ENCODE measurements around the gene NPAS3.

NPAS3 gene

GRCh38 chr14:33516898-33517436 is 578.3 kb downstream of the NPAS3 start:
- no peak for DNase-seq (ENCODE audit: low read depth)

GRCh38 chr14:33521192-33521591 is 582.5 kb downstream of the NPAS3 start:
- no peak for DNase-seq (ENCODE audit: low read depth)

- DNase-seq (ENCODE audit: low read depth) = no peak
These were observed 585.6 kb downstream of the NPAS3 start for GRCh38 chr14:33524244-33524643.

- DNase-seq (ENCODE audit: low read depth) = no peak
These were observed 586.9 kb downstream of the NPAS3 start for GRCh38 chr14:33525626-33526025.

GRCh38 chr14:33527023-33527634 is 588.5 kb downstream of the NPAS3 start:
- no peak for DNase-seq (ENCODE audit: low read depth)

GRCh38 chr14:33528655-33529054 is 590.0 kb downstream of the NPAS3 start:
- no peak for DNase-seq (ENCODE audit: low read depth)

GRCh38 chr14:33529787-33530757 is 591.4 kb downstream of the NPAS3 start:
- DNase-seq (ENCODE audit: low read depth) = no peak

GRCh38 chr14:33532553-33532952 is 593.9 kb downstream of the NPAS3 start:
- no peak for DNase-seq (ENCODE audit: low read depth)

- no peak for DNase-seq (ENCODE audit: low read depth)
These were observed 595.4 kb downstream of the NPAS3 start for GRCh38 chr14:33534104-33534503.

GRCh38 chr14:33534632-33535031 is 596.0 kb downstream of the NPAS3 start:
- no peak for DNase-seq (ENCODE audit: low read depth)

- no peak for DNase-seq (ENCODE audit: low read depth)
These were observed 601.3 kb downstream of the NPAS3 start for GRCh38 chr14:33539918-33540357.

- no peak for DNase-seq (ENCODE audit: low read depth)
These were observed 602.5 kb downstream of the NPAS3 start for GRCh38 chr14:33541171-33541570.

- DNase-seq (ENCODE audit: low read depth) = no peak
These were observed 603.9 kb downstream of the NPAS3 start for GRCh38 chr14:33542338-33543287.

GRCh38 chr14:33545696-33546095 is 607.0 kb downstream of the NPAS3 start:
- DNase-seq (ENCODE audit: low read depth) = no peak

- DNase-seq (ENCODE audit: low read depth) = no peak
These were observed 609.9 kb downstream of the NPAS3 start for GRCh38 chr14:33548606-33549005.

- no peak for DNase-seq (ENCODE audit: low read depth)
These were observed 613.3 kb downstream of the NPAS3 start for GRCh38 chr14:33551963-33552362.

- no peak for DNase-seq (ENCODE audit: low read depth)
These were observed 615.1 kb downstream of the NPAS3 start for GRCh38 chr14:33553706-33554278.

GRCh38 chr14:33554988-33555387 is 616.3 kb downstream of the NPAS3 start:
- no peak for DNase-seq (ENCODE audit: low read depth)

GRCh38 chr14:33555710-33556350 is 617.2 kb downstream of the NPAS3 start:
- no peak for DNase-seq (ENCODE audit: low read depth)

GRCh38 chr14:33556382-33557121 is 617.9 kb downstream of the NPAS3 start:
- no peak for DNase-seq (ENCODE audit: low read depth)
